K562 (cell line): ENCODE results near the gene KRTAP5-6.

Experiments used
- CTCF ChIP-seq, 3 experiments: IDR thresholded peaks in 2 of 3; conservative IDR thresholded peaks in 1 of 3; 2 replicates each; pipeline ENCODE4 v1.5.1; 2011 to 2012; ENCODE audit warnings: low read length in 3 of 3, mild to moderate bottlenecking in 3 of 3, control low read depth in 2 of 3, improper control_type of control experiment in 1 of 3, inconsistent platforms in 1 of 3, low read depth in 1 of 3, mixed read lengths in 1 of 3, moderate library complexity in 1 of 3; ENCODE audit not compliant: insufficient read depth in 2 of 3
- E2F1 ChIP-seq: sonication (generic); formaldehyde crosslinking; IDR thresholded peaks from 2 replicates; pipeline ENCODE4 v1.8.1; 2023; ENCODE audit warnings: mild to moderate bottlenecking, missing genetic modification reagents, moderate library complexity
- MXI1 ChIP-seq: IDR thresholded peaks from 2 replicates; pipeline ENCODE4 v1.6.1; 2011; ENCODE audit warnings: low read depth, mild to moderate bottlenecking, improper control_type of control experiment, low read length
- NCOR1 ChIP-seq: fragments of 450-650 bp; IDR thresholded peaks from 2 replicates; pipeline ENCODE4 v1.6.1; 2016; ENCODE audit warnings: mild to moderate bottlenecking, moderate library complexity
- SPI1 ChIP-seq: IDR thresholded peaks from 2 replicates; pipeline ENCODE4 v1.6.1; 2011; ENCODE audit warnings: low read depth, low read length, control low read depth, borderline replicate concordance
- SREBF2 ChIP-seq: sonication (generic); formaldehyde crosslinking; IDR thresholded peaks from 2 replicates; pipeline ENCODE4 v1.4.0; 2020; ENCODE audit warnings: mild to moderate bottlenecking, missing genetic modification reagents
- TOE1 ChIP-seq, 2 experiments: fragments of 450-650 bp in 1 of 2; sonication (generic) in 1 of 2; formaldehyde crosslinking in 1 of 2; IDR thresholded peaks; 2 replicates each; pipeline versions ENCODE4 v1.7.1 to v1.8.0; 2016 to 2022; ENCODE audit warnings: borderline replicate concordance in 2 of 2, mild to moderate bottlenecking in 2 of 2, antibody characterized with exemption in 1 of 2, inconsistent platforms in 1 of 2, low read depth in 1 of 2, missing genetic modification reagents in 1 of 2, moderate library complexity in 1 of 2
- ZBTB34 ChIP-seq: fragments of 250-450 bp; sonication (Bioruptor Pico); IDR thresholded peaks from 2 replicates; pipeline ENCODE4 v1.8.0; 2021; ENCODE audit warnings: mild to moderate bottlenecking, moderate library complexity
- ZNF764 ChIP-seq: fragments of 250-450 bp; sonication (Bioruptor Pico); IDR thresholded peaks from 2 replicates; pipeline ENCODE4 v1.4.0; 2020; ENCODE audit warnings: low read depth, mild to moderate bottlenecking, moderate library complexity

- TF ChIP-seq TOE1 (IDR thresholded peaks at IDR 0.05; ENCODE audit: borderline replicate concordance) (no peak), TOE1 (CRISPR knock-in tag; IDR thresholded peaks at IDR 0.05; ENCODE audit: borderline replicate concordance, low read depth) (no peak), ZBTB34 (CRISPR knock-in tag) (no peak), E2F1 (CRISPR knock-in tag) (no peak), CTCF (IDR thresholded peaks at IDR 0.05 in 2 of 3, conservative IDR thresholded peaks at IDR 0.05 in 1 of 3; ENCODE audit: insufficient read depth in 2 of 3, low read depth in 1 of 3, low read length in 3 of 3) (no peak), SPI1 (no peak), ZNF764 (CRISPR knock-in tag) (no peak), SREBF2 (CRISPR knock-in tag) (no peak), NCOR1 (no peak), MXI1 (no peak)
Observed at GRCh38 chr11:1660111-1660867, 36.7 kb upstream of the KRTAP5-6 start.
